Kidney (tissue), 14 donors: Measurements from ENCODE around the gene CDH13. TPM values are rescaled to one million over a fixed set of nuclear protein-coding genes. Genes with fewer than 3 reads are reported as not detected.

Experiments
- DNase-seq, 5 donors: peaks; one replicate each; pipeline ENCODE4 v3.0.0-alpha.2; 2013 to 2020
- FAIRE-seq: peaks from 2 replicates; lab custom pipeline; 2012; peaks lifted over from hg19 to GRCh38; lab: Jason Lieb, UNC
- H3K27ac ChIP-seq, 2 donors: one replicate each; pipeline ENCODE4 v1.7.0; 2013; ENCODE audit warnings: low read depth in 2 of 2, low read length in 2 of 2, inconsistent platforms in 1 of 2
- H3K27me3 ChIP-seq: one replicate; pipeline ENCODE4 v1.7.1; 2013; ENCODE audit warnings: low read length, inconsistent platforms; ENCODE audit not compliant: control insufficient read depth, insufficient read depth
- H3K36me3 ChIP-seq, 3 donors: one replicate each; pipeline versions ENCODE4 v1.7.0 to v1.7.1; 2013; ENCODE audit warnings: low read length in 3 of 3, control low read depth in 1 of 3, inconsistent platforms in 1 of 3; ENCODE audit not compliant: insufficient read depth in 3 of 3, control insufficient read depth in 2 of 3
- H3K4me1 ChIP-seq, 3 donors: one replicate each; pipeline versions ENCODE4 v1.7.0 to v1.7.1; 2013; ENCODE audit warnings: low read length in 3 of 3, inconsistent platforms in 1 of 3, low read depth in 1 of 3; ENCODE audit not compliant: control insufficient read depth in 2 of 3, insufficient read depth in 2 of 3
- H3K4me3 ChIP-seq, 3 donors: one replicate each; pipeline versions ENCODE4 v1.7.0 to v1.8.1; 2013; ENCODE audit warnings: low read length in 3 of 3, control low read depth in 1 of 3, inconsistent platforms in 1 of 3
- H3K9ac ChIP-seq, 3 donors: one replicate each; pipeline versions ENCODE4 v1.7.0 to v1.7.1; 2013; ENCODE audit warnings: low read length in 3 of 3, control low read depth in 1 of 3, inconsistent platforms in 1 of 3
- H3K9me3 ChIP-seq, 3 donors: one replicate each; pipeline versions ENCODE4 v1.7.0 to v1.7.1; 2013; ENCODE audit warnings: low read length in 3 of 3, control low read depth in 1 of 3, inconsistent platforms in 1 of 3; ENCODE audit not compliant: control insufficient read depth in 2 of 3, insufficient read depth in 1 of 3
- CTCF ChIP-seq: IDR thresholded peaks from 3 replicates; pipeline ENCODE4 v1.5.1; 2012; ENCODE audit warnings: mild to moderate bottlenecking, moderate library complexity, borderline replicate concordance; ENCODE audit not compliant: insufficient read depth; ENCODE audit errors: extremely low read depth
- intact Hi-C: fragments of 100-400 bp; cut with DNase I; formaldehyde crosslinking; loops from one replicate; pipeline ENCODE4 v1.11.1; 2022
- polyA plus RNA-seq: library from polyadenylated mRNA; stranded (reverse); fragments of 350-450 nt; fragmentation: Illumina TruSeq; extraction: RNeasy Lipid Tissue Mini Kit (QIAGEN cat#74804); gene quantifications from one replicate; pipeline ENCODE4 v1.2.3, GENCODE V29; 2014; ENCODE audit warnings: low read depth, low replicate concordance; ENCODE audit not compliant: insufficient read depth
- total RNA-seq: library from RNA; stranded (reverse); fragmentation: NEBNext Ultra II Directional; extraction: Animal tissue kit (Norgen Biotek cat#: 25700); gene quantifications from one replicate; pipeline ENCODE4 v1.2.1, GENCODE V29; 2021
- donor health status: control.
- donor health status: control.
- donor health status: control.
- donor health status: control.
- donor health status: control.
- donor health status: DM: yes; HTN: yes; CAD: no.
- donor health status: Normal renal cell carcinoma (clear cell type).

CDH13 gene
- total and polyA plus RNA-seq, 2 donors from 2014 or later = 4.8 to 13.8 TPM

DNA sequence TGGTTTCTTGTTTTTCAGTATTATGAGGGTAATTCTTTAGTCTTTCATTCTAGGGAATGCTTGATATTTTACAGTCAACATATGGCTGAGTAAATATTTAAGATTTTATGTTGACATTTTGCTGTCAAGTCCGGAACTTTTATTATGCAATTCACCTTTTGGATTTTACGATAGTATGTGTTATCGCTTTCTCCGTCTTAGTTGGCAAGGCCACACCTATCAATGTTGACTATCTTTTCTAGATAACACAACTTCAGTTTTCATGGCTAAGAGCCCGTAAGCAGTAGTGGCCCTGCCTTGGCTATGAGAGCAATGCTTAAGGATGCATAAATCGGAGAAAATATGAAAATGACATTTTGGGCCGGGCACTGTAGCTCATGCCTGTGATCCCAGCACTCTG lies 39.5 kb upstream of the CDH13 start:
- no peak for FAIRE-seq
- intact Hi-C loops = no loop called here
- TF ChIP-seq CTCF = no peak

DNA sequence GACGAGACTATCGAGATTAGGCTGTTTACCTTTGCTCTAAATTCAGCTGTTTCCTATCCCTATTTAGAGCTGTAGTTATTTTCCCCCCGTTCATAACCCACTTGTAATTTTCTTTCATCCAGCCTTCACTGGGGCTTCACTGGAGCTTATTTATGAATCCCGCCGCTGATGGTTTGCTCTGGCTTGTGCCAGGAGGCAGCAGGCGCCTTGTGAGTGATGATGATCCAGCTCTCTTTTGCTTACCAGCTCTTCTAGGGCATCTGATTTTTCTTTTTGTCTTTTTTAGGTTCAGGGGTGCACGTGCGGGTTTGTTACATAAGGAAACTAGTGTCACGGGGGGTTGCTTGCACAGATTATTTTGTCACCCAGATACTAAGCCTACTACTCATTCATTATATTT lies 37.4 kb upstream of the CDH13 start:
- intact Hi-C loops = no loop called here
- H3K27ac ChIP-seq = no peak overlapping the region
- H3K9ac ChIP-seq = no peak overlapping the region
- no peaks in the 10 kb centered on the region for H3K36me3 ChIP-seq
- no peaks in the 10 kb centered on the region for H3K9me3 ChIP-seq
- H3K27me3 ChIP-seq = no peaks in the 10 kb centered on the region
- DNase-seq (no peak), FAIRE-seq (no peak)
- no peak for TF ChIP-seq CTCF
- H3K4me3 ChIP-seq = no peak overlapping the region
- H3K4me1 ChIP-seq = no peaks in the 10 kb centered on the region

More for the DNA sequence above, 39.5 kb upstream of the CDH13 start:
- H3K9me3 ChIP-seq = no peaks in the 10 kb centered on the region
- H3K27me3 ChIP-seq = no peaks in the 10 kb centered on the region
- H3K36me3 ChIP-seq = no peaks in the 10 kb centered on the region
- H3K4me1 ChIP-seq = no peaks in the 10 kb centered on the region
- H3K27ac ChIP-seq = no peak overlapping the region
- H3K4me3 ChIP-seq = no peak overlapping the region
- no peak for DNase-seq
- no peak overlapping the region for H3K9ac ChIP-seq

- no peaks in the 10 kb centered on the region for H3K36me3 ChIP-seq
- no peak for TF ChIP-seq CTCF
- FAIRE-seq = no peak
Measured at GRCh38 chr16:82594114-82594513, 32.7 kb upstream of the CDH13 start.

DNA sequence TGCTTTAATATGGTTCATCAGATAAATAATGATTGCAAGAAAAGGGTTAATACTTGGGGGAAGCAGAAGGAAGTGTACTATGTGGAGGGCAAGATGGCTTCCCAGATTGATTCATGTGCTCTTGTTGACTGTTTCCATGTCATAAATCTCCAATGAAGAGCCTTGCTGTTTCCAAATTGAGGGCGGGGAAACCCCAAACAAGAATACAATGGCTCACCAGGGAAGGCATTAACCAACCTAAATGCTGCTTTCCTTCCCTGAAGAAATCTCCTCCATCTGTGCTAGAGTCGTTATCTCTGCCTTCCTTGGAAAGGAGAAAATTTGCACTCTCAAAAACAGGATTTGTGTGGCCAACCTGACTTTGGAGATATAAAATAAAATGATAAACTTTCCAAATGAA lies 28.0 kb upstream of the CDH13 start:
- intact Hi-C loops = no loop called here
- H3K27ac ChIP-seq = no peak overlapping the region
- no peak for FAIRE-seq

More at GRCh38 chr16:82594114-82594513, 32.7 kb upstream of the CDH13 start:
- DNase-seq = no peak
- H3K4me3 ChIP-seq = no peak overlapping the region
- H3K9me3 ChIP-seq = peaks cover 0 to under 1% (median 0%) of the 10 kb centered on the region in 3 donors
- H3K9ac ChIP-seq = no peak overlapping the region
- no peak overlapping the region for H3K27ac ChIP-seq
- H3K4me1 ChIP-seq = no peaks in the 10 kb centered on the region
- H3K27me3 ChIP-seq = no peaks in the 10 kb centered on the region
- intact Hi-C loops = no loop called here

More for the DNA sequence above, 28.0 kb upstream of the CDH13 start:
- Histone ChIP-seq H3K36me3 (no peaks in the 10 kb centered on the region), H3K4me3 (no peak overlapping the region), H3K27me3 (no peaks in the 10 kb centered on the region), H3K9ac (no peak overlapping the region), H3K9me3 (peaks cover 0 to 17% (median 0%) of the 10 kb centered on the region in 3 donors), H3K4me1 (no peaks in the 10 kb centered on the region)
- no peak for TF ChIP-seq CTCF
- no peak for DNase-seq
